ENCODE results near the gene VEGFD.

- TF ChIP-seq CTCF (conservative IDR thresholded peaks at IDR 0.05; ENCODE audit: low read depth, low read length) (no peak), EZH2 (IDR thresholded peaks at IDR 0.05; ENCODE audit: borderline replicate concordance, low read depth, low read length, poor library complexity, severe bottlenecking) (no peak)
Observed at GRCh38 chrX:15430076-15430475, 45.9 kb upstream of the VEGFD start.

Measured in A673 (cell line).